HepG2 (cell line): ENCODE results near the gene SCAANT1. TPM values are rescaled to one million over a fixed set of nuclear protein-coding genes. Genes with fewer than 3 reads are reported as not detected.

Experiments
- ATAC-seq: fragments of 200-7000 bp; cut with Tn5 transposase; 3 replicates; pipeline ENCODE4 v1.9.1; 2020; ENCODE audit warnings: mild to moderate bottlenecking, moderate library complexity
- BruUV-seq: library from RNA; stranded (reverse); fragments of 400-500 nt; replicated peaks from 2 replicates; lab custom pipeline; 2021; lab: Mats Ljungman, UMichigan
- CTCF ChIA-PET: fragments of 300-600 bp; formaldehyde crosslinking; extraction: SDS; loops from one replicate; lab custom pipeline; 2021; ENCODE audit warnings: low total read pairs, inconsistent platforms, low intra/inter-chr PET ratio; lab: Yijun Ruan, JAX
- POLR2A ChIA-PET: fragments of 350-600 bp; sonication (Branson Sonifier 250); formaldehyde crosslinking; loops from one replicate; lab custom pipeline; 2020; ENCODE audit warnings: antibody characterized with exemption, inconsistent platforms; lab: Yijun Ruan, JAX
- DNase-seq: peaks from one replicate; pipeline ENCODE4 v3.0.0-alpha.2; 2015; ENCODE audit warnings: low spot score
- FAIRE-seq: peaks from 3 replicates; lab custom pipeline; 2011; peaks lifted over from hg19 to GRCh38; lab: Jason Lieb, UNC
- H2AFZ ChIP-seq: one replicate; pipeline ENCODE4 v1.6.1; 2011; ENCODE audit warnings: low read length, inconsistent platforms
- H3K27ac ChIP-seq: fragments of 300-600 bp; 3 replicates; pipeline ENCODE4 v1.8.0; 2011; ENCODE audit warnings: mixed run types, mild to moderate bottlenecking, mixed read lengths, low read length, inconsistent platforms; ENCODE audit not compliant: insufficient read depth; ENCODE audit errors: extremely low read length
- H3K27me3 ChIP-seq, 2 experiments: fragments of 200-600 bp in 1 of 2; 2 replicates in 1 of 2; 3 replicates in 1 of 2; pipeline versions ENCODE4 v1.6.0 to v1.8.0; 2011; ENCODE audit warnings: low read length in 2 of 2, mild to moderate bottlenecking in 2 of 2, moderate library complexity in 2 of 2, inconsistent platforms in 1 of 2; ENCODE audit not compliant: insufficient read depth in 2 of 2, control insufficient read depth in 1 of 2
- H3K36me3 ChIP-seq, 2 experiments: fragments of 200-600 bp in 1 of 2; replicated peaks in 1 of 2; 2 replicates in 1 of 2; 3 replicates in 1 of 2; pipeline versions ENCODE4 v1.5.1 to v1.8.0; 2011; ENCODE audit warnings: low read length in 2 of 2, inconsistent platforms in 1 of 2; ENCODE audit not compliant: insufficient read depth in 2 of 2, control insufficient read depth in 1 of 2
- H3K4me1 ChIP-seq: 2 replicates; pipeline ENCODE4 v1.5.1; 2012; ENCODE audit warnings: low read length, inconsistent platforms; ENCODE audit not compliant: insufficient read depth
- H3K4me2 ChIP-seq: 2 replicates; pipeline ENCODE4 v1.6.0; 2011; ENCODE audit warnings: low read depth, low read length, inconsistent platforms
- H3K4me3 ChIP-seq, 3 experiments: fragments of 200-600 bp in 1 of 3; sonication (generic), shearing (Covaris generic) in 1 of 3; replicated peaks in 1 of 3; 2 replicates each; pipeline ENCODE4 v1.5.1; 2011 to 2016; ENCODE audit warnings: low read length in 3 of 3, inconsistent platforms in 2 of 3, low read depth in 2 of 3, mild to moderate bottlenecking in 2 of 3, control low read depth in 1 of 3, mixed read lengths in 1 of 3; ENCODE audit not compliant: insufficient read depth in 1 of 3
- H3K79me2 ChIP-seq: one replicate; pipeline ENCODE4 v1.6.1; 2011; ENCODE audit warnings: low read length, inconsistent platforms; ENCODE audit not compliant: insufficient read depth
- H3K9ac ChIP-seq: 2 replicates; pipeline ENCODE4 v1.6.0; 2011; ENCODE audit warnings: mild to moderate bottlenecking, low read depth, low read length, inconsistent platforms; ENCODE audit not compliant: insufficient read depth
- H3K9me3 ChIP-seq: 2 replicates; pipeline ENCODE4 v1.5.1; 2012; ENCODE audit warnings: mild to moderate bottlenecking, low read length
- H4K20me1 ChIP-seq: 2 replicates; pipeline ENCODE4 v1.6.0; 2011; ENCODE audit warnings: inconsistent platforms, mild to moderate bottlenecking, low read length, moderate library complexity; ENCODE audit not compliant: insufficient read depth
- ATF7 ChIP-seq, 2 experiments: fragments of 450-650 bp in 1 of 2; sonication (generic) in 1 of 2; formaldehyde crosslinking in 1 of 2; IDR thresholded peaks; 2 replicates each; pipeline versions ENCODE4 v1.4.0 to v1.6.1; 2016 to 2020; ENCODE audit warnings: antibody characterized with exemption in 1 of 2, mild to moderate bottlenecking in 1 of 2, missing genetic modification reagents in 1 of 2
- DDIT3 ChIP-seq: sonication (generic); formaldehyde crosslinking; IDR thresholded peaks from 2 replicates; pipeline ENCODE4 v1.4.0; 2020; ENCODE audit warnings: mild to moderate bottlenecking, missing genetic modification reagents
- GTF3A ChIP-seq: sonication (generic); formaldehyde crosslinking; conservative IDR thresholded peaks from 2 replicates; pipeline ENCODE4 v1.4.0; 2020; ENCODE audit warnings: mild to moderate bottlenecking, missing genetic modification reagents
- NFKBIZ ChIP-seq: IDR thresholded peaks from 2 replicates; pipeline ENCODE4 v1.6.1; 2018; ENCODE audit warnings: missing genetic modification reagents, missing compliant biosample characterization
- PRDM4 ChIP-seq: sonication (generic); formaldehyde crosslinking; IDR thresholded peaks from 2 replicates; pipeline ENCODE4 v1.9.0; 2021; ENCODE audit warnings: missing genetic modification reagents, borderline replicate concordance
- REXO4 ChIP-seq: sonication (generic); formaldehyde crosslinking; IDR thresholded peaks from 2 replicates; pipeline ENCODE4 v1.8.0; 2022; ENCODE audit warnings: missing genetic modification reagents, mild to moderate bottlenecking, borderline replicate concordance
- RNF219 ChIP-seq: sonication (generic); formaldehyde crosslinking; IDR thresholded peaks from 2 replicates; pipeline ENCODE4 v1.5.0; 2020; ENCODE audit warnings: mild to moderate bottlenecking, missing genetic modification reagents
- SAFB2 ChIP-seq: sonication (generic); formaldehyde crosslinking; IDR thresholded peaks from 2 replicates; pipeline ENCODE4 v1.5.1; 2020; ENCODE audit warnings: missing genetic modification reagents, low read depth, mild to moderate bottlenecking, borderline replicate concordance
- SRSF4 ChIP-seq: fragments of 200-400 bp; formaldehyde crosslinking; IDR thresholded peaks from one replicate; pipeline ENCODE4 v1.6.1; 2018; ENCODE audit warnings: mild to moderate bottlenecking, low read depth, low read length, moderate library complexity; ENCODE audit not compliant: poor library complexity, severe bottlenecking
- U2AF2 ChIP-seq: fragments of 200-400 bp; formaldehyde crosslinking; IDR thresholded peaks from 2 replicates; pipeline ENCODE4 v1.6.1; 2017; ENCODE audit warnings: low read depth, mild to moderate bottlenecking, low read length
- ZBTB21 ChIP-seq: sonication (generic); formaldehyde crosslinking; IDR thresholded peaks from 2 replicates; pipeline ENCODE4 v1.4.0; 2020; ENCODE audit warnings: missing genetic modification reagents
- ZFP37 ChIP-seq: sonication (generic); formaldehyde crosslinking; IDR thresholded peaks from 2 replicates; pipeline ENCODE4 v1.4.0; 2020; ENCODE audit warnings: missing genetic modification reagents, borderline replicate concordance
- ZNF251 ChIP-seq: sonication (generic); formaldehyde crosslinking; IDR thresholded peaks from 2 replicates; pipeline ENCODE4 v1.9.0; 2021; ENCODE audit warnings: mild to moderate bottlenecking, missing genetic modification reagents
- ZNF7 ChIP-seq: IDR thresholded peaks from 2 replicates; pipeline ENCODE4 v1.6.1; 2016; ENCODE audit warnings: missing biosample characterization, missing genetic modification reagents
- ZNF761 ChIP-seq: sonication (generic); formaldehyde crosslinking; conservative IDR thresholded peaks from 2 replicates; pipeline ENCODE4 v1.4.0; 2020; ENCODE audit warnings: mild to moderate bottlenecking, missing genetic modification reagents
- ZNF768 ChIP-seq: sonication (generic); formaldehyde crosslinking; IDR thresholded peaks from 2 replicates; pipeline ENCODE4 v1.4.0; 2020; ENCODE audit warnings: missing genetic modification reagents
- WGBS: methylation state at CpG from one replicate; pipeline ENCODE4 v1.1.6; 2017; ENCODE audit warnings: low lambda C conversion rate; 5-methylcytosine and 5-hydroxymethylcytosine counted together
- in situ Hi-C: cut with HindIII; loops from 2 replicates; pipeline ENCODE4 v1.10.0; 2017; ENCODE audit warnings: low pct_unique_long_range_greater_than_20kb; ENCODE audit not compliant: extremely low pct_ligation_motif_present
- intact Hi-C: fragments of 100-400 bp; cut with micrococcal nuclease; formaldehyde crosslinking; loops from one replicate; pipeline ENCODE4 v1.10.0; 2022; ENCODE audit not compliant: unreplicated experiment
- polyA plus RNA-seq, 8 experiments: library from polyadenylated mRNA; depleted of rRNA in 3 of 8; stranded (reverse) in 7 of 8; unstranded in 1 of 8; fragments of >200 nt; fragmentation: Illumina TruSeq in 4 of 8; extraction: Trizol in 4 of 8; gene quantifications; 2 replicates each; pipeline versions ENCODE4 v1.2.1 to v1.2.3, GENCODE V29; 2011 to 2016; ENCODE audit warnings: low read depth in 4 of 8, missing spikeins in 1 of 8, mixed read lengths in 1 of 8; ENCODE audit not compliant: insufficient read depth in 1 of 8
- total RNA-seq, 5 experiments: library from RNA; depleted of rRNA; stranded (reverse); fragments of >200 nt; fragmentation: Illumina TruSeq; extraction: Trizol; gene quantifications; 2 replicates each; pipeline ENCODE4 v1.2.3, GENCODE V29; 2016; ENCODE audit warnings: low read depth in 1 of 5

The SCAANT1 gene
- total and polyA plus RNA-seq, 2 of the 13 experiments (the other 11 are each of a cell fraction or from before 2014, with no cell fraction given), result not detected

GRCh38 chr3:63955036-63955650, 43.0 kb upstream of the SCAANT1 start:
- no peak overlapping the region for H3K4me3 ChIP-seq
- H3K36me3 ChIP-seq, result peaks cover 5 to 33% of the 10 kb centered on the region in 2 experiments; a peak in 4 of 5 replicates
- H3K79me2 ChIP-seq, result peaks cover 3% of the 10 kb centered on the region
- H3K4me1 ChIP-seq, result peaks cover 7% of the 10 kb centered on the region; the same call in 1 of the 2 replicates
- no peak overlapping the region for H3K27ac ChIP-seq
- TF ChIP-seq U2AF2 (no peak), PRDM4 (CRISPR knock-in tag) (no peak), GTF3A (CRISPR knock-in tag) (no peak), ZNF7 (CRISPR knock-in tag) (no peak), NFKBIZ (CRISPR knock-in tag) (no peak), ZNF761 (CRISPR knock-in tag) (no peak), ZFP37 (CRISPR knock-in tag) (no peak), RNF219 (CRISPR knock-in tag) (no peak), DDIT3 (CRISPR knock-in tag) (no peak), SAFB2 (no peak), ZBTB21 (CRISPR knock-in tag) (no peak), ZNF251 (CRISPR knock-in tag) (no peak), REXO4 (CRISPR knock-in tag) (no peak), SRSF4 (no peak), ZNF768 (no peak), ATF7 (IDR thresholded peaks at IDR 0.05) (no peak), ATF7 (CRISPR knock-in tag; IDR thresholded peaks at IDR 0.05) (no peak)
- in situ Hi-C loops (no loop called here), intact Hi-C loops (no loop called here)
- H3K27me3 ChIP-seq, result no peaks in the 10 kb centered on the region
- no peak overlapping the region for H3K4me2 ChIP-seq
- H3K9me3 ChIP-seq, result no peaks in the 10 kb centered on the region
- no peak overlapping the region for H3K9ac ChIP-seq
- ChIA-PET POLR2A (no interaction called here), CTCF (no interaction called here)
- DNase-seq (no peak), ATAC-seq (no peak), FAIRE-seq (no peak)
- no TSS peak for BruUV-seq
- H4K20me1 ChIP-seq, result no peaks in the 10 kb centered on the region
- 100% methylated on average over 3 of the region's 3 CpGs for WGBS
- no peak overlapping the region for H2AFZ ChIP-seq
